MCF 10A (cell line): ENCODE measurements around the gene TMEM212. TPM values are rescaled to one million over a fixed set of nuclear protein-coding genes. Genes with fewer than 3 reads are reported as not detected.

Experiments used
- BruUV-seq: library from RNA; stranded (reverse); fragments of 400-500 nt; replicated peaks from 2 replicates; lab custom pipeline; 2021; lab: Mats Ljungman, UMichigan
- CTCF ChIA-PET: fragments of 300-600 bp; sonication (Branson Sonifier 250); formaldehyde crosslinking; extraction: SDS; loops from one replicate; lab custom pipeline; 2021; ENCODE audit warnings: antibody characterized with exemption, inconsistent platforms; lab: Yijun Ruan, JAX
- POLR2A ChIA-PET: fragments of 300-600, 350-650 bp; sonication (Branson Sonifier 250); formaldehyde crosslinking; extraction: SDS; loops from one replicate; lab custom pipeline; 2020; ENCODE audit warnings: antibody characterized with exemption, inconsistent platforms; lab: Yijun Ruan, JAX
- DNase-seq: peaks from one replicate; pipeline ENCODE4 v3.0.0-alpha.2; 2018; ENCODE audit not compliant: unreplicated experiment
- H3K27ac Mint-ChIP-seq: one replicate; pipeline ENCODE4 v1.8.0; 2022; ENCODE audit warnings: mild to moderate bottlenecking, low read depth, mixed read lengths; ENCODE audit not compliant: unreplicated experiment
- H3K27me3 Mint-ChIP-seq: one replicate; pipeline ENCODE4 v1.8.0; 2022; ENCODE audit warnings: mixed read lengths; ENCODE audit not compliant: insufficient read depth, unreplicated experiment
- H3K36me3 Mint-ChIP-seq: one replicate; pipeline ENCODE4 v1.8.0; 2022; ENCODE audit warnings: mild to moderate bottlenecking, moderate library complexity, mixed read lengths; ENCODE audit not compliant: insufficient read depth, unreplicated experiment
- H3K4me1 Mint-ChIP-seq: one replicate; pipeline ENCODE4 v1.8.0; 2022; ENCODE audit warnings: mixed read lengths; ENCODE audit not compliant: insufficient read depth, unreplicated experiment
- H3K4me3 Mint-ChIP-seq: one replicate; pipeline ENCODE4 v1.8.0; 2022; ENCODE audit warnings: mild to moderate bottlenecking, moderate library complexity, mixed read lengths; ENCODE audit not compliant: unreplicated experiment
- H3K9me3 Mint-ChIP-seq: one replicate; pipeline ENCODE4 v1.8.0; 2022; ENCODE audit warnings: mixed read lengths; ENCODE audit not compliant: unreplicated experiment
- CTCF ChIP-seq: fragments of 200-600 bp; IDR thresholded peaks from one replicate; pipeline ENCODE4 v1.8.0; 2022; ENCODE audit warnings: antibody characterized with exemption, mild to moderate bottlenecking; ENCODE audit not compliant: unreplicated experiment
- intact Hi-C: fragments of 100-400 bp; cut with micrococcal nuclease; formaldehyde crosslinking; loops from 2 replicates; pipeline ENCODE4 v1.14.1; 2022
- total RNA-seq: library from RNA; stranded (reverse); gene quantifications from 2 replicates; pipeline ENCODE4 v1.2.3, GENCODE V29; 2022

TMEM212 gene
- total RNA-seq, 1 experiment from 2014 or later = not detected

- no peak for TF ChIP-seq CTCF
- no peaks in the 10 kb centered on the region for H3K9me3 Mint-ChIP-seq
- intact Hi-C loops = no loop called here
- no peak for DNase-seq
- CTCF ChIA-PET = interaction anchor here (0.7 to 1.7 kb wide), 6 partner anchors 10 to 209 kb away, joined by 3 to 9 read pairs (median 4); no protein-coding TSS in a partner anchor
- POLR2A ChIA-PET = interaction anchor here (0.6 to 2.1 kb wide), 2 partner anchors 12 to 234 kb away, joined by 3 to 9 read pairs; no protein-coding TSS in a partner anchor
- H3K4me3 Mint-ChIP-seq = no peak overlapping the region
- no peak overlapping the region for H3K27ac Mint-ChIP-seq
- no TSS peak for BruUV-seq
- H3K36me3 Mint-ChIP-seq = no peaks in the 10 kb centered on the region
- H3K27me3 Mint-ChIP-seq = no peaks in the 10 kb centered on the region
- H3K4me1 Mint-ChIP-seq = peaks cover 8% of the 10 kb centered on the region
Measured at GRCh38 chr3:171840811-171841619, 2.1 kb upstream of the TMEM212 start.

GRCh38 chr3:171841620-171842000 lies 1.5 kb upstream of the TMEM212 start:
- CTCF ChIA-PET = interaction anchor here (0.5 to 1.7 kb wide), 5 partner anchors 8 to 158 kb away, joined by 3 to 9 read pairs (median 4); no protein-coding TSS in a partner anchor
- DNase-seq = no peak
- Mint-ChIP-seq H3K4me3 (no peak overlapping the region), H3K36me3 (no peaks in the 10 kb centered on the region), H3K27ac (no peak overlapping the region), H3K27me3 (no peaks in the 10 kb centered on the region), H3K9me3 (no peaks in the 10 kb centered on the region), H3K4me1 (peaks cover 8% of the 10 kb centered on the region)
- TF ChIP-seq CTCF = no peak
- POLR2A ChIA-PET = interaction anchor here (0.6 to 2.1 kb wide), 2 partner anchors 12 to 233 kb away, joined by 3 to 9 read pairs; no protein-coding TSS in a partner anchor
- BruUV-seq = no TSS peak
- intact Hi-C loops = no loop called here

GRCh38 chr3:171844873-171845272 lies 1.7 kb downstream of the TMEM212 start:
- intact Hi-C loops = no loop called here
- no peak for TF ChIP-seq CTCF
- no peak for DNase-seq
- CTCF ChIA-PET = interaction anchor here (0.7 kb wide), 1 partner anchor 217 kb away, joined by 3 read pairs; no protein-coding TSS in a partner anchor
- POLR2A ChIA-PET = no interaction called here
- BruUV-seq = no TSS peak
- H3K4me1 Mint-ChIP-seq = no peaks in the 10 kb centered on the region
- no peak overlapping the region for H3K4me3 Mint-ChIP-seq
- H3K9me3 Mint-ChIP-seq = no peaks in the 10 kb centered on the region
- H3K27ac Mint-ChIP-seq = no peak overlapping the region
- no peaks in the 10 kb centered on the region for H3K27me3 Mint-ChIP-seq
- H3K36me3 Mint-ChIP-seq = peaks cover 6% of the 10 kb centered on the region

- TF ChIP-seq CTCF = no peak
- POLR2A ChIA-PET = no interaction called here
- no TSS peak for BruUV-seq
- DNase-seq = no peak
- Mint-ChIP-seq H3K4me1 (no peaks in the 10 kb centered on the region), H3K36me3 (peaks cover 6% of the 10 kb centered on the region), H3K9me3 (no peaks in the 10 kb centered on the region), H3K27me3 (no peaks in the 10 kb centered on the region), H3K27ac (no peak overlapping the region), H3K4me3 (no peak overlapping the region)
- CTCF ChIA-PET = no interaction called here
- intact Hi-C loops = no loop called here
Measured at GRCh38 chr3:171845481-171846284, 2.5 kb downstream of the TMEM212 start.
